Neural crest cell (in vitro differentiated cells): ENCODE data around the gene STRIT1. TPM values are rescaled to one million over a fixed set of nuclear protein-coding genes. Genes with fewer than 3 reads are reported as not detected.

ENCODE experiments used
- DNase-seq: peaks from one replicate; pipeline ENCODE4 v3.0.0; 2021; ENCODE audit warnings: low read depth, mixed read lengths, low spot score
- H3K27ac Mint-ChIP-seq: one replicate; pipeline ENCODE4 v1.8.0; 2021; ENCODE audit warnings: mild to moderate bottlenecking, mixed read lengths; ENCODE audit not compliant: unreplicated experiment
- H3K27me3 Mint-ChIP-seq: 2 replicates; pipeline ENCODE4 v1.8.0; 2021; ENCODE audit warnings: low read depth, mild to moderate bottlenecking, mixed read lengths
- H3K36me3 Mint-ChIP-seq: 2 replicates; pipeline ENCODE4 v1.8.0; 2021; ENCODE audit warnings: low read depth, mild to moderate bottlenecking, mixed read lengths
- H3K4me1 Mint-ChIP-seq: 2 replicates; pipeline ENCODE4 v1.8.0; 2021; ENCODE audit warnings: mixed read lengths
- H3K4me3 Mint-ChIP-seq: one replicate; pipeline ENCODE4 v1.8.0; 2021; ENCODE audit warnings: mild to moderate bottlenecking, mixed read lengths
- H3K9me3 Mint-ChIP-seq: 2 replicates; pipeline ENCODE4 v1.8.0; 2021; ENCODE audit warnings: mixed read lengths
- CTCF ChIP-seq: fragments of 200-600 bp; sonication (generic); conservative IDR thresholded peaks from 2 replicates; pipeline ENCODE4 v1.5.0; 2021; ENCODE audit warnings: antibody characterized with exemption, mild to moderate bottlenecking
- long read RNA-seq: library from polyadenylated mRNA; unstranded; transcript quantifications from one replicate; pipeline ENCODE4 v2.0.0, GENCODE V29; 2020
- total RNA-seq: library from RNA; stranded (reverse); gene quantifications from 2 replicates; pipeline ENCODE4 v1.2.1, GENCODE V29; 2021

STRIT1 gene
- not detected in 2 replicates for total RNA-seq
- long read RNA-seq, result 0 reads

- no peak for TF ChIP-seq CTCF
- DNase-seq, result no peak
- Mint-ChIP-seq H3K4me1 (peaks cover 3% of the 10 kb centered on the region), H3K27ac (no peak within 1 kb of the TSS), H3K36me3 (peaks cover 2% of the 10 kb centered on the region), H3K4me3 (no peak within 1 kb of the TSS), H3K27me3 (peaks cover 3% of the 10 kb centered on the region), H3K9me3 (no peaks in the 10 kb centered on the region)
Measured at GRCh38 chr3:155293516-155293915, at the start of gene STRIT1. Gene STRIT1, minus strand, starts transcription at chr3:155293683.

GRCh38 chr3:155342344-155342743 is 48.9 kb upstream of the STRIT1 start:
- no peak for DNase-seq
- TF ChIP-seq CTCF, result no peak
- Mint-ChIP-seq H3K9me3 (peaks cover 2% of the 10 kb centered on the region), H3K27me3 (no peaks in the 10 kb centered on the region), H3K4me1 (peaks cover 16% of the 10 kb centered on the region), H3K27ac (peak overlapping the region; percentile 85), H3K4me3 (no peak overlapping the region), H3K36me3 (no peaks in the 10 kb centered on the region)

GRCh38 chr3:155339052-155339451 is 45.6 kb upstream of the STRIT1 start:
- no peak for DNase-seq
- H3K27me3 Mint-ChIP-seq, result no peaks in the 10 kb centered on the region
- no peak for TF ChIP-seq CTCF
- H3K4me3 Mint-ChIP-seq, result no peak overlapping the region
- H3K36me3 Mint-ChIP-seq, result no peaks in the 10 kb centered on the region
- H3K27ac Mint-ChIP-seq, result no peak overlapping the region
- peaks cover 16% of the 10 kb centered on the region for H3K4me1 Mint-ChIP-seq
- peaks cover 2% of the 10 kb centered on the region for H3K9me3 Mint-ChIP-seq

GRCh38 chr3:155335724-155336354 is 42.4 kb upstream of the STRIT1 start:
- Mint-ChIP-seq H3K27me3 (no peaks in the 10 kb centered on the region), H3K9me3 (no peaks in the 10 kb centered on the region)

GRCh38 chr3:155334914-155335723 is 41.6 kb upstream of the STRIT1 start:
- DNase-seq, result no peak
- Mint-ChIP-seq H3K36me3 (no peaks in the 10 kb centered on the region), H3K4me3 (no peak overlapping the region), H3K4me1 (no peaks in the 10 kb centered on the region), H3K27me3 (no peaks in the 10 kb centered on the region), H3K27ac (peak overlapping the region; percentile 81), H3K9me3 (no peaks in the 10 kb centered on the region)
- no peak for TF ChIP-seq CTCF

More at GRCh38 chr3:155335724-155336354, 42.4 kb upstream of the STRIT1 start:
- DNase-seq, result no peak
- TF ChIP-seq CTCF, result no peak
- Mint-ChIP-seq H3K27ac (no peak overlapping the region), H3K4me1 (no peaks in the 10 kb centered on the region), H3K36me3 (no peaks in the 10 kb centered on the region), H3K4me3 (no peak overlapping the region)
